Liver (tissue), 9 donors: ENCODE results near the gene PAX6. TPM values are rescaled to one million over a fixed set of nuclear protein-coding genes. Genes with fewer than 3 reads are reported as not detected.

Experiments
- DNase-seq: peaks from one replicate; pipeline ENCODE4 v3.0.0-alpha.2; 2017; ENCODE audit warnings: low spot score
- H3K27ac ChIP-seq, 2 donors: one replicate each; pipeline ENCODE4 v1.7.0; 2013; ENCODE audit warnings: inconsistent platforms in 2 of 2, low read length in 2 of 2, control low read depth in 1 of 2, low read depth in 1 of 2, mild to moderate bottlenecking in 1 of 2
- H3K27me3 ChIP-seq, 4 donors: one replicate each; pipeline versions ENCODE4 v1.6.1 to v1.7.0; 2013; ENCODE audit warnings: low read length in 3 of 4, inconsistent platforms in 1 of 4, mild to moderate bottlenecking in 1 of 4, moderate library complexity in 1 of 4; ENCODE audit not compliant: control insufficient read depth in 4 of 4, insufficient read depth in 4 of 4
- H3K36me3 ChIP-seq, 4 donors: one replicate each; pipeline versions ENCODE4 v1.6.1 to v1.7.0; 2013; ENCODE audit warnings: low read length in 3 of 4, mild to moderate bottlenecking in 3 of 4, low read depth in 1 of 4, moderate library complexity in 1 of 4; ENCODE audit not compliant: control insufficient read depth in 4 of 4, insufficient read depth in 3 of 4
- H3K4me1 ChIP-seq, 4 donors: one replicate each; pipeline versions ENCODE4 v1.6.1 to v1.7.0; 2013; ENCODE audit warnings: low read length in 3 of 4, mild to moderate bottlenecking in 3 of 4, moderate library complexity in 1 of 4; ENCODE audit not compliant: control insufficient read depth in 4 of 4, insufficient read depth in 4 of 4
- H3K4me3 ChIP-seq, 3 donors: one replicate each; pipeline versions ENCODE4 v1.6.1 to v1.7.0; 2013; ENCODE audit warnings: low read length in 3 of 3, control low read depth in 1 of 3, low read depth in 1 of 3, mild to moderate bottlenecking in 1 of 3
- H3K9ac ChIP-seq, 2 donors: one replicate each; pipeline ENCODE4 v1.7.0; 2013; ENCODE audit warnings: low read length in 2 of 2, mild to moderate bottlenecking in 2 of 2, moderate library complexity in 2 of 2, control low read depth in 1 of 2, low read depth in 1 of 2
- H3K9me3 ChIP-seq, 4 donors: one replicate each; pipeline versions ENCODE4 v1.6.1 to v1.7.0; 2013; ENCODE audit warnings: low read length in 3 of 4; ENCODE audit not compliant: control insufficient read depth in 4 of 4
- FOXA1 ChIP-seq: IDR thresholded peaks from 2 replicates; pipeline ENCODE4 v1.6.1; 2016; ENCODE audit warnings: antibody characterized with exemption
- FOXA2 ChIP-seq: IDR thresholded peaks from 2 replicates; pipeline ENCODE4 v1.6.1; 2016; ENCODE audit warnings: antibody characterized with exemption
- HNF4A ChIP-seq, 2 donors: conservative IDR thresholded peaks; 2 replicates each; pipeline ENCODE4 v1.6.1; 2016; ENCODE audit warnings: antibody characterized with exemption in 2 of 2, mild to moderate bottlenecking in 2 of 2
- HNF4G ChIP-seq: IDR thresholded peaks from 2 replicates; pipeline ENCODE4 v1.6.1; 2016; ENCODE audit warnings: antibody characterized with exemption
- JUND ChIP-seq, 2 donors: IDR thresholded peaks; 2 replicates each; pipeline ENCODE4 v1.6.1; 2016; ENCODE audit warnings: antibody characterized with exemption in 2 of 2
- NR2F2 ChIP-seq: IDR thresholded peaks from 2 replicates; pipeline ENCODE4 v1.6.1; 2016; ENCODE audit warnings: antibody characterized with exemption
- RAD21 ChIP-seq, 2 donors: IDR thresholded peaks; 2 replicates each; pipeline ENCODE4 v1.6.1; 2016; ENCODE audit warnings: antibody characterized with exemption in 2 of 2, mild to moderate bottlenecking in 2 of 2
- RXRA ChIP-seq, 2 donors: IDR thresholded peaks; 2 replicates each; pipeline ENCODE4 v1.6.1; 2017 to 2018; ENCODE audit warnings: antibody characterized with exemption in 2 of 2, mild to moderate bottlenecking in 1 of 2
- SP1 ChIP-seq: IDR thresholded peaks from 2 replicates; pipeline ENCODE4 v1.6.1; 2018; ENCODE audit warnings: antibody characterized with exemption, mild to moderate bottlenecking
- YY1 ChIP-seq: IDR thresholded peaks from 2 replicates; pipeline ENCODE4 v1.6.1; 2016; ENCODE audit warnings: antibody characterized with exemption, mild to moderate bottlenecking
- WGBS: extraction: QIAGEN DNeasy Blood & Tissue Kit; methylation state at CpG from one replicate; pipeline ENCODE4 v1.1.7; 2013; 5-methylcytosine and 5-hydroxymethylcytosine counted together
- polyA plus RNA-seq, 2 donors: library from polyadenylated mRNA; stranded (reverse) in 1 of 2; unstranded in 1 of 2; fragments of 200-250 nt in 1 of 2; fragments of >200 nt in 1 of 2; fragmentation: Nextera tagmentation in 1 of 2; extraction: Ambion mirVana in 1 of 2; gene quantifications; one replicate each; pipeline versions ENCODE4 v1.2.1 to v1.2.3, GENCODE V29; 2013 to 2015
- total RNA-seq, 2 donors: library from RNA; depleted of rRNA; stranded (reverse); fragments of >200 nt; gene quantifications; one replicate each; pipeline ENCODE4 v1.2.3, GENCODE V29; 2014
- TF ChIP-seq, protein P1 (sequence below): IDR thresholded peaks from 2 replicates; pipeline ENCODE4 v1.6.1; 2016; ENCODE audit warnings: antibody characterized with exemption, mild to moderate bottlenecking
- TF ChIP-seq, protein P2 (sequence below): IDR thresholded peaks from 2 replicates; pipeline ENCODE4 v1.6.1; 2016; ENCODE audit warnings: antibody characterized with exemption
- TF ChIP-seq, protein P3 (sequence below): IDR thresholded peaks from 2 replicates; pipeline ENCODE4 v1.6.1; 2016; ENCODE audit warnings: antibody characterized with exemption
- TF ChIP-seq, protein P4 (sequence below): fragments of 150-350 bp; IDR thresholded peaks from 2 replicates; pipeline ENCODE4 v1.5.1; 2017; ENCODE audit warnings: improper control_type of control experiment, low read depth, low read length; ENCODE audit not compliant: missing input control
- donor health status: healthy.
- donor health status: healthy.
- donor health status: healthy.
- donor health status: healthy.
- donor health status: healthy.

The PAX6 gene
- total and polyA plus RNA-seq, 4 donors: not detected

DNA sequence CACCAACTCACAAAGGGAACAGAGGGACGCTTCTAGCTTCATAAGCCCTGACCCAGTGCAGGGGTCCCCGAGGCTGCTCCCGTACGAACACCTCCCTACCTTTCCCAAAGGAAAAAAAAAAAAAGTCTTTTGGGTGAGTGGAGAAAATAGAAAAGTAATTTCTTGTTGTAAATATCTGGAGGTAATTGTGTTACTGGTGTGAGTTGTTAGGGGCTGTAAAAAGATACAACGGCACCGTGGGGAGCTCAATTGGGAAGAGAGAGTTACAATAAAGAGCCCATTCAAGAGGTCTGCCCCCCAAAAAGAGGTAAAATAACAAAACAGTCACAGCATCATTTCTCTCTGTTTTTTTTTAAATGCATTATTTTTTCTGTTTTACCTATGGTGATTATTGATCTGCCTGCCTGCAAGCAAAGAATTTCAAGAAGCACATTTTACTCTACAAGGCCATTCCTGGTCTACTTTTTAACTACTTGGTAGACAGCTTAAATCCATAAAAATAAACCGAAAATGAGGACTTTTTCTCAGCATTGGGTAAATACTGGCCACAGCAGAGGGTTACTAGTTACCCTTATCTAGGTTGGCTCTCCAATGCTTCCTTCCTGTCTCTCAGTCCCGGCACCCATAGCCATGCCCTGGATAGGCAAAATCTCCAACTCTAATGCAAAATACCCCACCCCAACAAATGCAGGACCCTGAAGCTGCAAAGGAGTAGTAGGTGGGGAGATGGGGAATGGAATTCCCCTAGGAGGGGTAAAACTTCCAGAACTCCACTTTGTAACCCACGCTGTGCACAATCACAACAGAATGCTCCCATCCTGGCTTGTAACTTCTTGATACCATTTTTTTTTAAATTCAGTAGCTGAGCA lies 3.1 kb downstream of the PAX6 start:
- Histone ChIP-seq H3K27me3 (peaks cover 16 to 52% (median 33%) of the 10 kb centered on the region in 4 donors), H3K27ac (no peak overlapping the region), H3K4me3 (no peak overlapping the region), H3K9me3 (peaks cover 0 to 4% (median 0%) of the 10 kb centered on the region in 4 donors), H3K36me3 (no peaks in the 10 kb centered on the region), H3K4me1 (peaks cover 31 to 48% (median 33%) of the 10 kb centered on the region in 4 donors), H3K9ac (no peak overlapping the region)
- DNase-seq: no peak
- 8% methylated on average over 9 of the region's 9 CpGs for WGBS
- TF ChIP-seq, protein P1, sequence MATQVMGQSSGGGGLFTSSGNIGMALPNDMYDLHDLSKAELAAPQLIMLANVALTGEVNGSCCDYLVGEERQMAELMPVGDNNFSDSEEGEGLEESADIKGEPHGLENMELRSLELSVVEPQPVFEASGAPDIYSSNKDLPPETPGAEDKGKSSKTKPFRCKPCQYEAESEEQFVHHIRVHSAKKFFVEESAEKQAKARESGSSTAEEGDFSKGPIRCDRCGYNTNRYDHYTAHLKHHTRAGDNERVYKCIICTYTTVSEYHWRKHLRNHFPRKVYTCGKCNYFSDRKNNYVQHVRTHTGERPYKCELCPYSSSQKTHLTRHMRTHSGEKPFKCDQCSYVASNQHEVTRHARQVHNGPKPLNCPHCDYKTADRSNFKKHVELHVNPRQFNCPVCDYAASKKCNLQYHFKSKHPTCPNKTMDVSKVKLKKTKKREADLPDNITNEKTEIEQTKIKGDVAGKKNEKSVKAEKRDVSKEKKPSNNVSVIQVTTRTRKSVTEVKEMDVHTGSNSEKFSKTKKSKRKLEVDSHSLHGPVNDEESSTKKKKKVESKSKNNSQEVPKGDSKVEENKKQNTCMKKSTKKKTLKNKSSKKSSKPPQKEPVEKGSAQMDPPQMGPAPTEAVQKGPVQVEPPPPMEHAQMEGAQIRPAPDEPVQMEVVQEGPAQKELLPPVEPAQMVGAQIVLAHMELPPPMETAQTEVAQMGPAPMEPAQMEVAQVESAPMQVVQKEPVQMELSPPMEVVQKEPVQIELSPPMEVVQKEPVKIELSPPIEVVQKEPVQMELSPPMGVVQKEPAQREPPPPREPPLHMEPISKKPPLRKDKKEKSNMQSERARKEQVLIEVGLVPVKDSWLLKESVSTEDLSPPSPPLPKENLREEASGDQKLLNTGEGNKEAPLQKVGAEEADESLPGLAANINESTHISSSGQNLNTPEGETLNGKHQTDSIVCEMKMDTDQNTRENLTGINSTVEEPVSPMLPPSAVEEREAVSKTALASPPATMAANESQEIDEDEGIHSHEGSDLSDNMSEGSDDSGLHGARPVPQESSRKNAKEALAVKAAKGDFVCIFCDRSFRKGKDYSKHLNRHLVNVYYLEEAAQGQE: no peak
- TF ChIP-seq, protein P2, sequence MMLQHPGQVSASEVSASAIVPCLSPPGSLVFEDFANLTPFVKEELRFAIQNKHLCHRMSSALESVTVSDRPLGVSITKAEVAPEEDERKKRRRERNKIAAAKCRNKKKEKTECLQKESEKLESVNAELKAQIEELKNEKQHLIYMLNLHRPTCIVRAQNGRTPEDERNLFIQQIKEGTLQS: no peak
- TF ChIP-seq HNF4G (no peak), NR2F2 (no peak), SP1 (no peak), RAD21 (IDR thresholded peaks at IDR 0.05) (no peak), FOXA1 (no peak), HNF4A (conservative IDR thresholded peaks at IDR 0.05) (no peak), RXRA (IDR thresholded peaks at IDR 0.05) (no peak), JUND (IDR thresholded peaks at IDR 0.05) (no peak)
- TF ChIP-seq, protein P3, sequence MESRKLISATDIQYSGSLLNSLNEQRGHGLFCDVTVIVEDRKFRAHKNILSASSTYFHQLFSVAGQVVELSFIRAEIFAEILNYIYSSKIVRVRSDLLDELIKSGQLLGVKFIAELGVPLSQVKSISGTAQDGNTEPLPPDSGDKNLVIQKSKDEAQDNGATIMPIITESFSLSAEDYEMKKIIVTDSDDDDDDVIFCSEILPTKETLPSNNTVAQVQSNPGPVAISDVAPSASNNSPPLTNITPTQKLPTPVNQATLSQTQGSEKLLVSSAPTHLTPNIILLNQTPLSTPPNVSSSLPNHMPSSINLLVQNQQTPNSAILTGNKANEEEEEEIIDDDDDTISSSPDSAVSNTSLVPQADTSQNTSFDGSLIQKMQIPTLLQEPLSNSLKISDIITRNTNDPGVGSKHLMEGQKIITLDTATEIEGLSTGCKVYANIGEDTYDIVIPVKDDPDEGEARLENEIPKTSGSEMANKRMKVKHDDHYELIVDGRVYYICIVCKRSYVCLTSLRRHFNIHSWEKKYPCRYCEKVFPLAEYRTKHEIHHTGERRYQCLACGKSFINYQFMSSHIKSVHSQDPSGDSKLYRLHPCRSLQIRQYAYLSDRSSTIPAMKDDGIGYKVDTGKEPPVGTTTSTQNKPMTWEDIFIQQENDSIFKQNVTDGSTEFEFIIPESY: no peak

DNA sequence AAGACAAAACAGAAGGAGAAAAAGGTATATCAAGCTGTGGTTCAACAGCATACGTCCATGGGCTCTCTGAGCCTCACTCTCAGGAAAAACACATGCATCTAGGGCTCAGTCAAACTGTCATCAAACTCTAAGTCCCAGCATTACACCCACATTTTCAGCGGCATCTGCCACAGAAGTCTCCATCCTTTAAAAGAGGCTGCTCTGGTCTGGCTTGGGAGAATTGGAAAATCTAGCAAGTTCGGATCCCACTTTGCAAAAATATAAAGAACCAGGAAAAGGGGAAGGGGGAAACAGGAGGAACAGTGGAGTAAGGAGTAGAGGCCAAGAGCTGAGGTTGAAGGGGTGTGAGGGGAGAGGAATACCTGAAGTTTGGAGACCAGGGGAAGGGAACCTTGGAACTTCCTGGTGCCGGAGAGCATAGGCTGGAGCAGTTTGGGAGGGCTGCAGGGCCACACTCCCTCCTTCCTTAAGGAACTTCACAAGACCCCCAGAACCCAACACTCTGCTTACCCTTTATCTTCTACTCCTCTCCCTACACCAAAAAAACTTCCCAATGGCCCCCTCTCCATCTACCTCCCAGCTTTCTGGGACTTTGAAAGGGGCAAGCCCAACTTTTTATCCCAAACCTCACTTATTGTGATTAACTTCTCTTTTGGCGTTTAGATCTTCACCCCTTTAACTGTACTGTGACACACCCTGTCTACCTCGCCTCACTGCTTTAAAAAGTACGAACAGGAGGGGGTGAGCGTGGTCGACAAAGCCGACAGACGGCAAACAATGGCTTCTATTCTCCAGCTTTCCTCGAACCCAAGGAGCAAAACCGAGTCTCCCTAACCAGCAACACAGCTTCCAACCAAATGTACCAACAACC lies 4.0 kb downstream of the PAX6 start:
- no peak overlapping the region for H3K27ac ChIP-seq
- TF ChIP-seq, protein P1: no peak
- TF ChIP-seq, protein P3: no peak
- TF ChIP-seq FOXA1 (no peak), YY1 (no peak), JUND (IDR thresholded peaks at IDR 0.05) (no peak), HNF4G (no peak), FOXA2 (no peak), RXRA (IDR thresholded peaks at IDR 0.05) (no peak)
- TF ChIP-seq, protein P4, sequence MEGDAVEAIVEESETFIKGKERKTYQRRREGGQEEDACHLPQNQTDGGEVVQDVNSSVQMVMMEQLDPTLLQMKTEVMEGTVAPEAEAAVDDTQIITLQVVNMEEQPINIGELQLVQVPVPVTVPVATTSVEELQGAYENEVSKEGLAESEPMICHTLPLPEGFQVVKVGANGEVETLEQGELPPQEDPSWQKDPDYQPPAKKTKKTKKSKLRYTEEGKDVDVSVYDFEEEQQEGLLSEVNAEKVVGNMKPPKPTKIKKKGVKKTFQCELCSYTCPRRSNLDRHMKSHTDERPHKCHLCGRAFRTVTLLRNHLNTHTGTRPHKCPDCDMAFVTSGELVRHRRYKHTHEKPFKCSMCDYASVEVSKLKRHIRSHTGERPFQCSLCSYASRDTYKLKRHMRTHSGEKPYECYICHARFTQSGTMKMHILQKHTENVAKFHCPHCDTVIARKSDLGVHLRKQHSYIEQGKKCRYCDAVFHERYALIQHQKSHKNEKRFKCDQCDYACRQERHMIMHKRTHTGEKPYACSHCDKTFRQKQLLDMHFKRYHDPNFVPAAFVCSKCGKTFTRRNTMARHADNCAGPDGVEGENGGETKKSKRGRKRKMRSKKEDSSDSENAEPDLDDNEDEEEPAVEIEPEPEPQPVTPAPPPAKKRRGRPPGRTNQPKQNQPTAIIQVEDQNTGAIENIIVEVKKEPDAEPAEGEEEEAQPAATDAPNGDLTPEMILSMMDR: no peak
- TF ChIP-seq, protein P2: no peak

More for the DNA sequence above, 4.0 kb downstream of the PAX6 start:
- 18% methylated on average over 13 of the region's 13 CpGs for WGBS
- Histone ChIP-seq H3K27me3 (peaks cover 17 to 58% (median 34%) of the 10 kb centered on the region in 4 donors), H3K4me3 (no peak overlapping the region), H3K4me1 (peaks cover 23 to 39% (median 28%) of the 10 kb centered on the region in 4 donors), H3K36me3 (no peaks in the 10 kb centered on the region), H3K9ac (no peak overlapping the region), H3K9me3 (peaks cover 0 to 4% (median 0%) of the 10 kb centered on the region in 4 donors)
- DNase-seq: no peak
